NCI-H2171 treated with DMSO at 0.1 percent for 48 hours (cell line): Measurements from ENCODE around the gene CX3CL1.
A peak's percentile ranks its signal among the peaks of the same experiment; 100 is the strongest.

Experiments used
- DNase-seq: peaks from one replicate; lab custom pipeline; 2025; lab: John Stamatoyannopoulos, UW

The CX3CL1 gene

GRCh38 chr16:57405097-57405496 is 32.8 kb downstream of the CX3CL1 start:
- DNase-seq = no peak

- DNase-seq = no peak
Measured at GRCh38 chr16:57406881-57407280, 34.6 kb downstream of the CX3CL1 start.

GRCh38 chr16:57407521-57408353 is 35.4 kb downstream of the CX3CL1 start:
- no peak for DNase-seq

- no peak for DNase-seq
Measured at GRCh38 chr16:57409065-57409464, 36.8 kb downstream of the CX3CL1 start.

GRCh38 chr16:57409870-57410587 is 37.7 kb downstream of the CX3CL1 start:
- no peak for DNase-seq

GRCh38 chr16:57411362-57411976 is 39.2 kb downstream of the CX3CL1 start:
- no peak for DNase-seq

- no peak for DNase-seq
Measured at GRCh38 chr16:57412584-57412983, 40.3 kb downstream of the CX3CL1 start.

- DNase-seq = no peak
Measured at GRCh38 chr16:57413301-57413730, 41.0 kb downstream of the CX3CL1 start.

GRCh38 chr16:57413733-57414132 is 41.4 kb downstream of the CX3CL1 start:
- DNase-seq = no peak

- no peak for DNase-seq
Measured at GRCh38 chr16:57416084-57416483, 43.8 kb downstream of the CX3CL1 start.

GRCh38 chr16:57419506-57419905 is 47.2 kb downstream of the CX3CL1 start:
- no peak for DNase-seq

- DNase-seq = peak; percentile 27
Measured at GRCh38 chr16:57422026-57422944, 50.0 kb downstream of the CX3CL1 start.

GRCh38 chr16:57423152-57423551 is 50.9 kb downstream of the CX3CL1 start:
- DNase-seq = no peak

- no peak for DNase-seq
Measured at GRCh38 chr16:57424583-57424982, 52.3 kb downstream of the CX3CL1 start.

- DNase-seq = no peak
Measured at GRCh38 chr16:57426356-57426755, 54.1 kb downstream of the CX3CL1 start.

GRCh38 chr16:57427307-57427706 is 55.0 kb downstream of the CX3CL1 start:
- DNase-seq = no peak

- no peak for DNase-seq
Measured at GRCh38 chr16:57427824-57428223, 55.5 kb downstream of the CX3CL1 start.

- DNase-seq = no peak
Measured at GRCh38 chr16:57430955-57431354, 58.7 kb downstream of the CX3CL1 start.

GRCh38 chr16:57432505-57432904 is 60.2 kb downstream of the CX3CL1 start:
- DNase-seq = no peak

- no peak for DNase-seq
Measured at GRCh38 chr16:57432989-57433388, 60.7 kb downstream of the CX3CL1 start.

GRCh38 chr16:57434003-57434402 is 61.7 kb downstream of the CX3CL1 start:
- no peak for DNase-seq
